NT2/D1 (cell line): ENCODE data around the gene USP20.

Source experiments
- DNase-seq: peaks from one replicate; pipeline ENCODE4 v3.0.0-alpha.2; 2011; ENCODE audit warnings: low read depth, low spot score
- H3K27me3 ChIP-seq: 2 replicates; pipeline ENCODE4 v1.6.0; 2011; ENCODE audit warnings: mild to moderate bottlenecking; ENCODE audit not compliant: insufficient read length, insufficient read depth
- H3K36me3 ChIP-seq: 2 replicates; pipeline ENCODE4 v1.6.1; 2011; ENCODE audit warnings: mild to moderate bottlenecking, low read length, mixed read lengths; ENCODE audit not compliant: insufficient read depth, insufficient read length
- H3K4me1 ChIP-seq: 2 replicates; pipeline ENCODE4 v1.5.1; 2011; ENCODE audit not compliant: insufficient read depth, insufficient read length
- H3K4me3 ChIP-seq: 2 replicates; pipeline ENCODE4 v1.5.1; 2011; ENCODE audit warnings: low read depth; ENCODE audit not compliant: insufficient read length
- H3K9ac ChIP-seq: 2 replicates; pipeline ENCODE4 v1.6.0; 2011; ENCODE audit warnings: low read depth; ENCODE audit not compliant: insufficient read length
- H3K9me3 ChIP-seq: 2 replicates; pipeline ENCODE4 v1.5.1; 2011; ENCODE audit warnings: mild to moderate bottlenecking, low read length; ENCODE audit not compliant: insufficient read depth
- SUZ12 ChIP-seq: IDR thresholded peaks from 2 replicates; pipeline ENCODE4 v1.6.1; 2011; ENCODE audit not compliant: insufficient read length, insufficient read depth; ENCODE audit errors: extremely low read depth
- YY1 ChIP-seq: IDR thresholded peaks from 2 replicates; pipeline ENCODE4 v1.6.1; 2011; ENCODE audit not compliant: insufficient read length, insufficient read depth
- ZNF274 ChIP-seq: IDR thresholded peaks from 2 replicates; pipeline ENCODE4 v1.6.1; 2011; ENCODE audit warnings: mild to moderate bottlenecking, low read depth, low read length

USP20 gene

DNA sequence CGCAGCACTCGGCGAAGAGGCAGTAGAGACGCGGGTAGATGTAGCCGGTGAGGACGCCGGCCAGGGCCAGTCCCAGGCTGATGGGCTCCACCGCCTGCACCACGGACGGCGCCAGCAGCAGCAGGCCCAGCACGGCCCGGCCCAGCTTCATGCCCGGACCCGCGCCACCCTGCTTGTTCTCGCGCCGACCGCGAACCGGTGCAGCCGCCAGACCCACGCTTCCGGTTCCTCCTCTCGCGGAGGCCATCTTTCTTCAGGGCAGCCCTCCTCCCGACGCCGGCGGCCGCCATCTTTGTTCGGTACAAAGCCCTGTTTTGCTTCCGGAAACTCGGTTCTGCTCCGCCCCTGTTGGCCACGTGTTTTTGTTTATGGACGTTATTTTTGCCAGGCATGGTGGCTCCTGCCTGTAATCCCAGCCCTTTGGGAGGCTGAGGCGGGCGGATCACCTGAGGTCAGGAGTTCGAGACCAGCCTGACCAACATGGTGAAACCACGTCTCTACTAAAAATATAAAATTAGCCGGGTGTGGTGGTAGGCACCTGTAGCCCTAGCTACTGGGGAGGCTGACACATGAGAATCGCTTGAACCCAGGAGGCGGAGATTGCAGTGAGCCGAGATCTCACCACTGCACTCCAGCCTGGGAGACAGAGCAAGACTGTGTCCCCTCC is 11.2 kb upstream of the USP20 start, which contains the start of gene TOR1A:
Gene TOR1A, minus strand, starts transcription at position 202 of the 667 bp plus-strand sequence. Its CDS starts 51 bp downstream, at position 151.
- Histone ChIP-seq H3K9ac (peak within 1 kb of the TSS; percentile 100), H3K4me1 (peaks cover 2% of the 10 kb centered on the region), H3K27me3 (no peaks in the 10 kb centered on the region), H3K4me3 (peak within 1 kb of the TSS; percentile 94), H3K9me3 (no peaks in the 10 kb centered on the region), H3K36me3 (peaks cover 51% of the 10 kb centered on the region)
- TF ChIP-seq YY1 (peak; percentile 99), SUZ12 (no peak), ZNF274 (no peak)
- DNase-seq = peak; percentile 96

DNA sequence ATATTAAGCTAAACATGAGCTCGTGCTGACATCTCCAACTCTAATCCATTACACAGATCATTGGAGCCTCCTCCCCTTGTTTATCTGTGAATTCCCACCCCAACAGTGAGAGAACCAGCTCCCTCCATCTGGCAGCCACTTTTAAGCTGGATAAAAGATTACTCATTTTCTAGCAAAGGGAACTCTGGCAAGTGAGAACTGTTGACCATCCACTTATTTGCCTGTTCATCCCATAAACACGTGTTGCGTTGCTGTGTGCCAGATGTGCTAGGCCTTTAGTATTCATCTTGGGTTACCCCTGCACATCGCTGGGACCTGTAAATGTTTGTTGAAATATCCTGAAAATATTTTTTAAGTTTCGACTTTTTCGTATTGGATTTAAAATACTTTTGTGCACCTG is 8.9 kb upstream of the USP20 start:
- no peaks in the 10 kb centered on the region for H3K9me3 ChIP-seq
- no peaks in the 10 kb centered on the region for H3K27me3 ChIP-seq
- DNase-seq = no peak
- TF ChIP-seq SUZ12 (no peak), YY1 (no peak), ZNF274 (no peak)
- H3K4me3 ChIP-seq = no peak overlapping the region
- peaks cover 54% of the 10 kb centered on the region for H3K36me3 ChIP-seq
- H3K4me1 ChIP-seq = peaks cover 2% of the 10 kb centered on the region
- no peak overlapping the region for H3K9ac ChIP-seq

DNA sequence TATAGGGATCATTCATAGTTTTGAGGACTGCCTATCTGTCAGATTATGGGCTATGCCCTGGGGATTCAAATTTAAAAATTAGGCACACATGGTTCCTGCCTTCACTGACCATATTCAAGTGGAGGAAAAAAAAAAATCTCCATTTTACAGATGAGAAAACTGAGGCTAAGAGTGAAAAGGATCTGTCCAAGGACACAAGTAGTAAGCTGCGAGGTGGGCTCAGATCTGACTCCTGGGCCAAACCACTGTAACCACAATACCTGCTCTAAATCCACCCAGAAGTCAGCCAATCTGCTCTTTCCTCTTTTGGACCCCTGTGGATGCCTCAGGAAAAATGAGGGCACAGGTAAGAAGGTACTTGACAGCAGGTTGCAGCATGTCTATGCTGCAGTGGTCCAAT is 8.5 kb upstream of the USP20 start:
- no peak overlapping the region for H3K4me3 ChIP-seq
- no peaks in the 10 kb centered on the region for H3K27me3 ChIP-seq
- DNase-seq = no peak
- peaks cover 54% of the 10 kb centered on the region for H3K36me3 ChIP-seq
- H3K9ac ChIP-seq = no peak overlapping the region
- TF ChIP-seq YY1 (no peak), SUZ12 (no peak), ZNF274 (no peak)
- no peaks in the 10 kb centered on the region for H3K9me3 ChIP-seq
- peaks cover 2% of the 10 kb centered on the region for H3K4me1 ChIP-seq

DNA sequence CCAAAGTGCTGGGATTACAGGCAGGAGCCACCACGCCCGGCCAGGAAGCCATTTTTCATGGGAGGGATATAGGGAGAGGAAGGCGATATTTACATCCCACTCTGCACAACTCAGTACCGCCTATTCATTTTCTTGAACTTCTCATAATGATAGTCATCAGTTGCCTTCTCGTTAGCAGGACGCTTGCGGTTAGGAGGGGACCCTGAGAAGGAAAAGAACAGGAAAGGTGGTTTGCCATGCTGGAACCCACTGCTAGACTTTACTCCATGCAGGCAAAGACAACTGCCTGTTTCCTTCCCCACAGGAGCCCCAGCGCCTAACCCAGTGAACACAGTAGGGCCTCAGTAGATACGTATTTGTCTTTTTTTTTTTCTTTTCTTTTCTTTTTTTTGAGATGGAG is 7.2 kb upstream of the USP20 start:
- Histone ChIP-seq H3K36me3 (peaks cover 56% of the 10 kb centered on the region), H3K4me1 (no peaks in the 10 kb centered on the region), H3K27me3 (no peaks in the 10 kb centered on the region), H3K4me3 (no peak overlapping the region), H3K9ac (no peak overlapping the region), H3K9me3 (no peaks in the 10 kb centered on the region)
- TF ChIP-seq ZNF274 = no peak
- no peak for TF ChIP-seq YY1
- no peak for TF ChIP-seq SUZ12
- DNase-seq = no peak

DNA sequence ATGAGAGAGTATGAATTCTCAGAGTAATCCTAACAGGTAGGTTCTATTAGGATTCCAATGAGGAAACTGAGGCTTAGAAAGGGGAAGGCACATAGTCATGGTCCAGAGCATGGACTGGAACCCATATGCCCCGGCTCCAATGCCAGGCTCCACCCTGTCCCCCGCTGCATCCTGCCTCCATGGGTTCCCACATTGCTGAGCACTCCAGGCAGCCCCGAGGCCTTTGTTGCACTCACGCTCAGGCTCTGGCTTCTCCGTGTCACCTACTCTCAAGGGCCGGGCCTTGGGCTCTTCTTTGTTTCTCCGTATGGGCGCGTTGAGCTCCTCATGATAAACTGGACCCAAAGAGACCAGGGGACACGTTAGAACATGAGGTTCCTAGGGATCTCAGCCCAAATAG is 6.3 kb upstream of the USP20 start:
- Histone ChIP-seq H3K36me3 (peaks cover 61% of the 10 kb centered on the region), H3K4me3 (no peak overlapping the region), H3K27me3 (no peaks in the 10 kb centered on the region), H3K9ac (no peak overlapping the region), H3K4me1 (no peaks in the 10 kb centered on the region), H3K9me3 (no peaks in the 10 kb centered on the region)
- TF ChIP-seq SUZ12 (no peak), ZNF274 (no peak), YY1 (no peak)
- no peak for DNase-seq

DNA sequence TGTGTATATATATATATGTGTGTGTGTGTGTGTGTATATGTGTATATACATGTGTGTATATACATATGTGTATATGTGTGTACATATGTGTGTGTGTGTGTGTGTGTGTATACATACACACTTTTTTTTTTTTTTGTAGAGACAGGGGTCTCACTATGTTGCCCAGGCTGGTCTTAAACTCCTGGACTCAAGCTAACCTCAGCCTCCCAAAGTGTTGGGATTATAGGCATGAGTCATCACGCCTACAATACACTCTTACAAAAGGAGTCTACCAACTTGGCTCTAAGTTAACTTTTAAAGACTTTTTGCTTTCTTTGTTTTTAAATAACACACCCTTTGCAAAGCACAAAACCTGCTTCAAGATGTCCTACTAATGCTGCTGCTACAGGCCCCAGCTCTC is 2.3 kb upstream of the USP20 start:
- H3K36me3 ChIP-seq = peaks cover 58% of the 10 kb centered on the region
- TF ChIP-seq SUZ12 = no peak
- no peak for TF ChIP-seq YY1
- TF ChIP-seq ZNF274 = no peak
- DNase-seq = no peak
- no peaks in the 10 kb centered on the region for H3K9me3 ChIP-seq
- H3K4me3 ChIP-seq = no peak overlapping the region
- H3K9ac ChIP-seq = no peak overlapping the region
- no peaks in the 10 kb centered on the region for H3K4me1 ChIP-seq
- H3K27me3 ChIP-seq = peaks cover 3% of the 10 kb centered on the region

DNA sequence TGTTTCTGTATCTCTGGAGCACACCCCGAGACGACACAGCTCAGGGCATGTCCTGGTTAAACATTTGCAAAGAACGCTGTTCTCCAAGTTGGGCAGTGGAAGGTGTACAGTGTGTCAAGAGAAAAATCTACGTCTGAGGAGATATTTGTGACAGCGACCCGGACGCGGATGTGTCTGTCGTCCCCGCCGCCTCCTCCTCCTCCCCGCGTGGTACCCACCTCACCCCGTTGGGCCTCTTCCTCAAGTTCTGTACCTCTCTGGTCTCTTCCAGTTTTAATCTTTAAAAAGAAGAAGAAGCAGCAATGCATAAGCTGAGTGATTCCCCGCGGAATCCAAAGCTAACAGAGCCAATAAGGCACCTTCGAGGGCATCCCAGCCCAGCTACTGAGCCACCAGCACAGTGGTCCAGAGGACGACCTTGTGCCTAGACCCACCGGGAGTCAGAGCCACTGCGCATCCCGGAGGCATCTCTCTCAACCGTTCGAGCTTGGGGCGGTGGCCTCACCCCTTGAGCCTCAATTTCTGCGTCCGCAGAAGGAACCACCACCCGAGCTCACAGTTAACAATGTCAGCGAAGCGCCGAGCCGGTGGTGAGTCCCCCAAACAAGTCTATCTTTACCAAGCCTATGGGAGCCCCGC is 650 bp upstream of the USP20 start:
- Histone ChIP-seq H3K4me3 (peak overlapping the region; percentile 99), H3K4me1 (peaks cover 9% of the 10 kb centered on the region), H3K27me3 (peaks cover 3% of the 10 kb centered on the region), H3K9me3 (no peaks in the 10 kb centered on the region), H3K36me3 (peaks cover 44% of the 10 kb centered on the region), H3K9ac (peak overlapping the region; percentile 95)
- no peak for DNase-seq
- no peak for TF ChIP-seq ZNF274
- TF ChIP-seq YY1 = no peak
- TF ChIP-seq SUZ12 = no peak
